ENCODE results near the gene KMT5B.
A peak's percentile ranks its signal among the peaks of the same experiment; 100 is the strongest.

Gene KMT5B

DNA sequence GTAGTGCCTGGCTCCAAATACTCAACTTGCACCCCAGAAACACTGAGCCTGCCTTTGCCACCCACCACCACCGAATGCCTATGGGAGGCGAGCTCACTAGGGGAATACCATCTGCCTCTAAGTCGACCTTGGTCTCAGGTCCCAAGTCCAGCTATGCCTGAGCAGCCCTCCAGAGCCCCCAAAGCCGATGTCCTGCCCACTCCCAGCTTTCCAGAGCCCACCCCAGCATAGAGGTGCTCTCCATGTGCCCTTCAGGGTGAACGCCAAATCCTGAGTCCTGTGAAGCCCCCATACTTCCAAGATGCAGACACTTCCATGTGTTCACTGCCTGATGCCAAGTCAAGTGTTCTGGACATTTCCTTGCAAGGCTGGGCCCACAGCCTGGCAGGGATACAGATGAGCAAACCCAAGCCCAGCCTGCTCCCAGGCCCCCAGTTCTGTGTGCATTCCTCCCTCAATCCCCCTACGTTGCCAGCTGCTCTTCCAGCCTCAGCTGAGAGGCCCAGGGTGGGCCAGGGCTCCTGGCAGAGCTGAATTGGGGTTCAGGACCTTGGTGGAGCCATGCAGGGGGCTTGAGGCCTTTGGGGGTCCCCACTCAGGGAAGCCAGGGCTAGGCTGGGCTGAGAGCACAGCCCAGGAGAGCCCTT lies 2.6 kb upstream of the KMT5B start:
- DNase-seq: no peak

DNA sequence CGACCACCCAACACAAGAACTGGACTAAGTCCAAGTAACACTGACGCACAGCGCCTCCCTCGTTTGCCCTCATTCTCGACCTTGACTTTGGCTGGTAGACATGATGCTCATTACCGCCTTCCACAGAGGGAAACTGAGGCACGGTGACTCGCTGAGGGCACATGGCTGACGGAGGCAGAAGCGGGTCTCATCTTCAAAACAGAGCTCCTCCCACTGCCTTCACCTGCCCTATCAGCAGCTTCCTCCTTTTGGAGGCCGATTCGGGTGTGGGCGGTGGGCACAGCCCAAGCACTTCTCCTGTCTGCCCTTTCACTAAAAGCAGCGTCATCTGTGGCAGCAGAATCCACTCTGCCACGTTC lies 2.0 kb upstream of the KMT5B start:
- no peak for DNase-seq

DNA sequence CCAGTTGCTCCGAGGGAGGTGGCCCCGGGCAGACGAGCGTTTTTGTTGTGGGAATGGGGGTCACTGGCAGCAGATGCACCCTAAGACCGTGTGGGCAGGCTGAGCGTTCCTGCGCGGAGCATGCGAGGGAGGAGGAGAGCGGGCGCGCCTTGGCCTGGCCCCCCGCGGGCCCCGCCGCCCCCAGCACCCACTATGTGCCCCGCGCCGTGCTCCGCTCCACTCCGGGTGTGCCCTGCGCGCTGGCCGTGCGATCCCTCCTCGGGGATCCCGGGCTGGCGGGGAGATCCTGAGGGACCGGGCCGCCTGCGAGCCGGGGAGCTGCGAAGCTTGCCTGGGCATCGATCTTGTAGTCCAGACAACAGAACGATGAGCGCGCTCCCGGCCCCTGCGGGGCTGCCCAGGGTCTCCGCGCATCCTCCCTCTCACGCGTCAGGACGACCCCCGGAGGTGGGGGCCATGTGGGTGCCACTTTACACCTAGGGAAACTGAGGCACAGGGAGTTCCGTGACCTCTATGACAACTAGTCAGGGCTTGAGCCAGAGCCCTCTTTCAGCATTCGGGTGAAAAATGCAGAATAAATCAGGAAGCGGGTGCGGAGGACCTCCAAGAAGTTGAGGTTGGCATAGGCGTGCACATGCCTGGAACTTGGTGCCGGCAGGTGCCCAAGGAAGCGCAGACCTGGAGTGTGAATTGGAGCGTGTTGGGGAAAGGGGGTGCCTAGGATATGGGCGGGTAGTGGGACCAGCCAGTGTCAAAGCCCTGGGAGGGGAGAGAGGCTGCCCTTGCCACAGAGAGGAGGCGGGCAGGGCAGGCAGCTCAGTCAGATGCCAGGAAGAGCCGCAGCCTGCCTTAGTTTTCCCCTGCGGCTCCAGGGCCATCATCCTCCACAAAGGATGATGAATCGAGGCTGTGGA lies 1.3 kb upstream of the KMT5B start:
- DNase-seq: no peak

DNA sequence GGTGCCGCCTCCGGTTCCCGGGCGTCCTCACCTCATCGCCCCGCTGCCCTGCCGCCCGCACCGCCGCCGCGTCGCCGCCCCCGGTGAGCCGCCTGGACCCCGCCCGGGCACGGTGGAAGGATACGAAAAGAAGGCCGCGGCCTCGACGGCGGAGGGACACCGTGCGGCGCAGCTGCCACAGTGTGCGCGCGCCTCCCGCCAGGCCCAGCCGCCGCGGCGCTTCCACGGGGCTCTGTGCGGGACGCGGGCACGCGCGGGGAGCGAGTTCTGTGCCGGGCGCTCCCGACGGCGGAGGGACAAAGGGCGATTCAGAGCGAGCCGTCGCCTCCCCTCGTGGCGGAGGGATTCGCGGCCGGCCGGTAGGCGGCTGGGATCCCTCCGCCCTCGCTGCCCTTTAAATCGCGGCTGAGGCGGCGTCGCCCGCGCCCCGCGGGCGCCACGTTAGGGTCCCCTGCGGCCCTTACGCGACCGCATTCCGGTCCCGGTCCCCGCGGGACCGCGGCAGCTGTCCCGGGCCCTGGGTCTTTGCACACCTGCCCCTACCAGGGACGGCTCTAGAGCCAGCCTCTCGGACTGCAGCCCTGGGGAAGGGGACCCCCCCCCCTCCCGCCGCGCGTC lies 568 bp upstream of the KMT5B start:
- DNase-seq: peak; percentile 84 to 91

DNA sequence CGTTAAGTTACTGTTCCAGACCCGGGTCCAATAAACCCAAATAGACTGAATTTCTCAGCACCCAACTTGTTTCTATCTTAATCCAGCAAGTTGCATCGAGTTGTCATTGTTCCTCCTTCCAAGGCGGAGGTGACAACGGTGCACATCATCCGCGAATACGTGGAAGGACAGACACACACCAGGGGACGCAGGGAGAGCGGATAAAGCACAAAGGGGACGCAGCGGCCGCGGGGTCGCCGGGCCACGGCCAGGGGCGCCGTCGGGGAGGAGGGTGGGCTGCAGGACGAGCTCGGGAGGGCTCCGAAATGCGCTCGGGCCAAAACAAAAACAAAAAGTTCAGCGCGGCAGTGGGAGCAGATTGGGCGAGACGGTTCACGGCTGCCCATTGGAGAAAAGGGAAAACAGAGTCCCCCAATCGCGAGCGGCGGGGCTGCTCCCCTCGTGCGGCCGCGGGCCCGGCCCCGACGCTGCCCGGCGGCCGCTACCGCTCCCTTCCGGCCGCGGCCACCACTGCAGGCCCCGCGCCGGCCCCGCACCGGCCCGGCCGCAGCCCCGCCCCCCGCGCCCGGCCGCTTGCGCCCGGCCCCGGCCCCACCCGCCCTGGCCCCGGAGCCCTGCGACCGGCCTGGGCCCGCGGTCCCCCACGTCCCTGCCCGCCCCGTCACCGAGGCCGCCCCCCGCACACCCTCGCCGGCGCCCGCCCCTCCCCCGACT lies 518 bp downstream of the KMT5B start:
- DNase-seq: peak; percentile 63 to 64

DNA sequence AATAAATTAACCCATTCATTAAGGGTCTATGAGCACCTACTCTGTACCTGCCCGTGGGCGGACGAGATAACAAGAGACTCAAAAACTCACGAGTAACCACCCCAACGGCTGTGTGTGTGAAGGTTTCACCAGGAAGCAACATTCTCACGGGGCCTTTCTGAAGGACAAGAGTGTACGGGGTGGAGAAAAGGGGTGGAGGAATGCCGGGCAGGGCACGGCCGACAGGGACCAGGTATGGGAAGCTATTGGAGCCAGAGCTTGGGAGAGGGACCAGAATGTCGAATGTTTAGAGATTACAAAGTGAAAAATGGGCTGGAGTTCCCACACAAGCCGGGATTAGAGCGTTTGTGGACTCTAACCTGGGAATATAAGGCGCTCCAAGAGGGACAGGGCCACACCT lies 1.6 kb downstream of the KMT5B start:
- peak in 1 of 2 experiments; percentile 8 for DNase-seq

DNA sequence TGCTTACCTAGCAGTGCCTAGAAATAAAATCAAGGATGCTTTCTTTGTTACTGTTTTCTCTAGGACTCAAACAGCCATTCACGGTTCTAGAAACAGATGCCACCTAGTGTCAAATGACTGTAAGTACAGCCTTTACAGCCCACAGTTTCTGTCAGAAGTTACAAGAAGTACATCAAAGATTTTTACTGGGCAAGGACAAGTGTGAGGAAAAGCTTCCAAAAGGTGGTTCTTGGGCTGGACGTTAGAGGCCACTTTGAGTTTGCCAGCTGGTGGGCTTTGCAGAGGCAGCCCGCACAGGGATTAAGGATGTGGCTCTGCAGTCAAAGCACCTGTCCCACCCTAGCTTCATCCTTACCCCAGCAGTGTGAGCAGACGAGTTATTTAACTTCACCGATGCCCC lies 6.9 kb downstream of the KMT5B start:
- DNase-seq: peak; percentile 58 to 64

DNA sequence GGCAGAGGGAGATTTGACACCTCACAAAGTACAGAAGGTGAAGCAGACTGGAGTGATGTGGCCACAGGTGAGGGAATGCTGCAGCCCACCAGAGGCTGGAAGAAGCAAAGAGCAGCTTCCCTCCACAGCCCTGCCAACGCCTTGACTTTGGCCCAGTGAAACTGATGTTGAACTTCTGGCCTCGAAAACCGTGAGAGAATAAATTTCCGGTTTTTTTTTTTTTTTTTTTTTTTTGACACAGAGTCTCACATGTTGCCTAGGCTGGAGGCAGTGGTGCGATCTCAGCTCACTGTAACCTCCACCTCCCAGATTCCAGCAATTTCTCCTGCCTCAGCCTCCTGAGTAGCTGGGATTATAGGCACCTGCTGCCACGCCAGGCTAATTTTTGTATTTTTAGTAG lies 8.7 kb downstream of the KMT5B start:
- DNase-seq: no peak

DNA sequence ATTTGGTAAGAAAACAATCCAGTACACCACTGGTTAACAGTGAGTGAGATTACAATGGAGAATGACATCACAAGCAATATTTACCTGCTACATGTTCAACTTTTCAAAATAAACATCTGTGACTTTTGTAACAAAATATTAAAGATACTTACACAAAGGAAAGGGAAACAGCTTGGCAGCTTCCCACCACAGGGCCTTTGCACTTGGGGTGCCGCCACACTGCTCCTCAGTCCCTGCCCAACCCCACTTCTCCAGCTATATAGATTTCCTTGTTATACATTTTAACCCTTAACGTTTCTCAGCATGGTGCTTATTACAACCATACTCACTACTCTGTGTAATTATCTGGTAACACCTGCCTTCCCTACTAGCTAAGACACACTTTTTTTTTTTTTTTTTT lies 10.9 kb downstream of the KMT5B start:
- no peak for DNase-seq

DNA sequence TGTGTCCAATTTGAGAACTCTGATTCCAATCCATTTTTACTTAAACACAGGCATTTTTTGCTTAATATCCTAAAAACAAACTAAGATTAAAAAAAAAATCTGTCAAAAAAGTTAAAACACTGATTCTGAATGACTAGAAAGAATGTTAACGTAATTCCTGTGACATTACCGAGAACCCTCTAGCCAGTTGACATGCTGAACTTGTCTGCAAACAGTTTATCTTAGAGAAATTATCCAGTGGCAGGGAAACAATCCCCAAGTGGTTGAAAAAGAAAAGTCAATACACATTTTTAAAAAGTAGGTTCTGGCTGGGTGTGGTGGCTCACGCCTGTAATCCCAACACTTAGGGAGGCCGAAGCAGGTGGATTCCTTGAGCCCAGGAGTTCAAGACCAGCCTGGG lies 11.6 kb downstream of the KMT5B start:
- no peak for DNase-seq

DNA sequence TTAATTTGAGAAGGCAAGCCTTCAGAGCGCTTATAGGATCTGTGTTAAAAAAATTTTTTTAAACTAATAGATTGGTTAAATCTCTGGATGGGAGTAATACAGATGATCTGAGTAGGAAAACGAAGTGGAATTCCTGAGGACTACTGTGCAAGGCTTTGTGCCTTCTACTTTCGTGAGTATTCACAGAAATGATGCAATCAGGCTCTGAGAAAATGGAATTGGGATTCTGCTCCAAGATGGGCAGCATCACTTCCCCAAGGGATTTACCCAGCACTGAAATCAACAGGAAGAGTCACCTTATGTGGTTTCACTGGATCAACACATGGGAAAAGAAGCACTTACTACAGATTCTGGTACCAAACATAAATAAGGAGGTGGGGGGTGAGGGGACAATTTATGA lies 12.5 kb downstream of the KMT5B start:
- no peak for DNase-seq

DNA sequence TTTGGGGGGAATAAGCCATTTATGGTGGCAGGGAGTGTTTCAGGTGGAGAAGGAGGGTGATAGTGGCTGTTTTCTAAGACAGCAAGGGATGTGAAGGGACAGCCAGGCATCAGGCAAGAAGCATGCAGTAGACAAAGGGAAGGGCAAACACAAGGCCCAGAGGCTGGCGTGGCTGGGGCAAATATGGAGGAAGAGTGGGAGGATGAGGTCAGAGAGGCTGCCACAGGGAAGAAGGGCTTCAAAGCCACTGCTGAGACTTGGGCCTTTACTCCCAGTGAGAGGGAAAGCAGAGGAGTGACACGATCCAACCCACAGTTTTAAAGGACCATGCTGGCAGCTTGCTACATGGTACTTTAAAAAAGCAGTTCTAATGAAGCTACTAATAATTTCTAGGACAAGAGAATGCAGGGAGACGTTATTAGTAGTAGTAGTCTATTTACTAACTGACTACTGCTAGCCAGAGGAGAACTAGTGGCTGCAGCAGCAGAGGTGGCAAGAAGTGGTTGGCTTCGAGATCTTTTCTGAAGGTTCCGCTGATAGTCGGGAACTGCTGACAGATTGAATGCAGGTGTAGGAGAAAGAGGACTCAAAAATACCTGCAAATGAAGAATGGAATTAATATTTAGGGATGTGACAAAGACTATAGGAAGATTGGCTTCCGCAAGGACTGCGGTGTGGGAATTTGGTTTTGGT lies 13.7 kb downstream of the KMT5B start:
- no peak for DNase-seq

DNA sequence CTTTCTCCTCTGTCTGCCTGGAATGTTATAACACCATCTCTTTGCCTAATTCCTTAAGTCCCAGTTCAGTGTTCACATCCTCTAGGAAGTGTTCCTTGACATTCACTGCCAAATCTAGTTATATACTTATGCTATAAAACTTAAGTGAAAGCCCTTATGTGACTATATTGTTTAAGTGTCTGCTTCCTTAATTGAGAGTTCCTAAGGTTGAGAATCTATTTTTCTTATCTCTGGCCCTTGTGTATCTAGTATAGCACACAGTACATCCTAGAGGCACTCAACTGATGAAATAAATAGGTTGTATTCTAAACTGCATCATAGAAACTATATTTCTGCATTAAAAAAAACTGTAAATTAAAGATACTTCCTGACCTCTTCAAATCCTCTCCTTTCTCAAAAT lies 16.9 kb downstream of the KMT5B start:
- no peak for DNase-seq

DNA sequence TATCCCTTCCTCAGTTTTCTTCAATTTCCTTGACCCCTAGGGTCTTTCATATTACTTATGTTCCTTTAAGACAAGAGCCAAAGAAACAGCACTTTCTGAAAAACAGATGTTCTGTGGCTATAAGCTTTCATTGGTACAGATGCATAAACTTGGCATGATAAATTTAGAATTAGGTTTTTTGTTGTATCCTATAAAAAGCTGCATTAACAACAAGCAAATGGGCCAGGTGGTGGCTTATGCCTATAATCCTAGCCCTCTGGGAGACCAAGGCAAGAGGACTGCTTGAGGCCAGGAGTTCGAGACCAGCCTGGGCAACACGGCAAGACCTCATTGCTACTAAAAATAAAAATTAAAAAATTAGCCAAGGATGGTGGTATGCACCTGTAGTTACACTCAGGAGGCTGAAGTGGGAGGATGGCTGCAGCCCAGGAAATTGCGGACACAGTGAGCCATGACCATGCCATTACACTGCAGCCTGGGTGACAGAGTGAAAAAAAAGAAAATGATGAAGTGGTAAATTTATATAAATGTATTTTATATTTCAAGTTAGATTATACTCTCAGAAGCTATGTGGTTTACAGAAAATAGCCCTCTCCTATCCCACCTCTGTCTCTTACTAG lies 18.3 kb downstream of the KMT5B start:
- DNase-seq: no peak

DNA sequence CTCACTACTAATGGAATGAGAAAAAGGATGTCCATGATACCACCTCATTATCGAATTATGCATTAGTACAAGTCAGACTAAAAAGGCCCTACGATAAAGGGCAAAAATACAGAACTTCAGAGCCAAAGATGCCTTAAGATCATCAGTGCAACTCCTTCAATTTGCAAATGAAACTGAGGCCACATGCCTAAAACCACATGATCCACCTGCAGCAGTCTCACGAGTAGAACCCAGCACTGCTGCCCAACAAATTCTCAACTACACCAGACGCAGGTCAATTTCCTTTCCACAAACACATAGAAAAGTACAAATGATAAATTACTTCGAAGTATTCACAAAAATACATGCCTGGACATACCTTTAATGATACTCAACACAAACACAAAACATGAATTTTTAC lies 20.1 kb downstream of the KMT5B start:
- no peak for DNase-seq

DNA sequence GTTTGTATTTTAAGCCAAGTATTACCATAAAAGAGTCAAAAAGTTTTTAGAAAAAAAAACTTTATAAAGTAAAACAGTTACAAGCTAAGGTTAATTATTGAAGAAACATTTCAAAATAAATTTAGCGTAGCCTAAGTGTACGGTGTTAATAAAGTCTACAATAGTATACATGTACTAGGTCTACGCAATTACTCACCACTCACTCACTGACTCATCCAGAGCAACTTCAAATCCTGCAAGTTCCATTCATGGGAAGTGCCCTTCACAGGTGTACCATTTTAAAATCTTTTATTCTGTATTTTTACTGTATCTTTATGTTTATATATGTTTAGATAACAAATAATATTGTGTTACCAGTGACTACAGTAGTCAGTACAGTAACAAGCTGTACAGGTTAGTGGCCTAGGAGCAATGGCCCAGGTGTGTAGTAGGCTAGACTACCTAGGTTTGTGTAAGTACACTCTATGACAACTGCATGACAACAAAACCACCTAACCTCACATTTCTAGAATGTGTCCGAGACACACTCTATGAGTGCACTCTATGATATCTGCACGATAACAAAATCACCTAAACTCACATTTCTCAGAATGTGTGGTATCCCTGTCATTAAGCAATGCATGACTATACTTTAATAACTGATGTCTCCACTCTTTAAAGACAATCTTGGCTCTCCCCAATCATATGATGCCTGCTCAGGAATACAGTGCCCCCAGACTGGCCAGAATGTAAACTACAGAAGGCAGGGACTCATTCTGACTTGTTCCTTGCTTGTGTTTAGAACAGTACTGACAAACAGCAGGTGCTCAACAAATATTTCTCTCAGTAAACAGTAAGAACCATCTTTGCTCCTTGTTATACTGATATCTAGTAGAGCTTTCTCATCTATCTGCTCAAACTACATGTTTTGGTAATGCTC lies 21.2 kb downstream of the KMT5B start:
- no peak for DNase-seq

DNA sequence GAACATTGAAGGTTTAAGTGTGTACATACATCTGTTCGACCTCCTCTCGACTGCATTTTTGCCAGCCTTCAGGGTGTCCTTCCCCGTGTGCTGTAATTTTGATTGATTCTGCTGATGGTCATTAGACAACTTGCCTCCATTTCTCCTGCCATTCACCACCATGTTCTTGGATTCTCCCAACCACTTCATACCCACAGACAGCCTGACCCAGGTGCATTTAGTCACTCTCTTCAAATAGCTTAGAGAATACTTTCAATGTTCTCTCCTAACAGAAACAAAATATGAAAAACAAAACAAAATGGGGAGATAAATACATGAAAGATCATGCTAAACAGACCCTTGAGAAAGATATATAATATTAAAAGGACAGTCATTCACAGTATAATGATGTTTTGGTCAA lies 23.2 kb downstream of the KMT5B start:
- no peak for DNase-seq

DNA sequence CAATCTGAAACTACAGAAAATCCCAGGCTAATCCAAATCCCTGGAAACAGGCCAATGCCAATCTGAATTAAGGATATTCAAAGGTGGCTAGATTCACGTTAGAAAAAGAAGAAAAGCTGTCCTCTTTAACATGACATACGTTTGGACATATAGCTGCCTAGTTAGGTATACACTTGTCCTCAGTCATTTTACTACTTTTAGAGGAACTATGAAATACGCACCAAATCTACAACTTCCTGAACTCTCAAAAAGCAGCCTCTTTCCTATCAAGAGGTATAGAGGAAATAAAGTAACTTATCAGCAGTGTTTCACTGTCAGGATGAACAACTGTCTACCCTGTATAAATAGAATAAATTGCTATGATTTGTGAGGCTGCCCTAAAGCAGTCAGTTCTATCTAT lies 24.0 kb downstream of the KMT5B start:
- DNase-seq: no peak

DNA sequence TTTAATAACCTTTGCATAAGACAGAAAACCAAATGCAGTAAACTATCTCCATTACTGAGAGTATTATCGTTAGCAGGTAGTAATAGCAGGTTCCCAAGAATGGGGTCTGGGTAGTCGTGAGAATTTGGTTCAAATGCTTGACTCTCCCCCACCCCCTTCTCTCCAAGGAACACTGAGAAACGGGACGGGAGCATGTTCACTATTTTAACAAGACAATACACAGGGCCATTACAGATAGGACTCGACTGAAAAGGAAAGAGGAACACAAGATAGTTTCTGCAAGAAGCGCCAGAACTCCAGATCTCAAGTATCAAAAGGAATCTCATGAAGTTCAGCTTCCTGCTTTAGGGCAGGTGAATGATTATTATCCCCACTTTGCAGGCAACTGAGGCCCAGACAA lies 27.0 kb downstream of the KMT5B start:
- no peak for DNase-seq

DNA sequence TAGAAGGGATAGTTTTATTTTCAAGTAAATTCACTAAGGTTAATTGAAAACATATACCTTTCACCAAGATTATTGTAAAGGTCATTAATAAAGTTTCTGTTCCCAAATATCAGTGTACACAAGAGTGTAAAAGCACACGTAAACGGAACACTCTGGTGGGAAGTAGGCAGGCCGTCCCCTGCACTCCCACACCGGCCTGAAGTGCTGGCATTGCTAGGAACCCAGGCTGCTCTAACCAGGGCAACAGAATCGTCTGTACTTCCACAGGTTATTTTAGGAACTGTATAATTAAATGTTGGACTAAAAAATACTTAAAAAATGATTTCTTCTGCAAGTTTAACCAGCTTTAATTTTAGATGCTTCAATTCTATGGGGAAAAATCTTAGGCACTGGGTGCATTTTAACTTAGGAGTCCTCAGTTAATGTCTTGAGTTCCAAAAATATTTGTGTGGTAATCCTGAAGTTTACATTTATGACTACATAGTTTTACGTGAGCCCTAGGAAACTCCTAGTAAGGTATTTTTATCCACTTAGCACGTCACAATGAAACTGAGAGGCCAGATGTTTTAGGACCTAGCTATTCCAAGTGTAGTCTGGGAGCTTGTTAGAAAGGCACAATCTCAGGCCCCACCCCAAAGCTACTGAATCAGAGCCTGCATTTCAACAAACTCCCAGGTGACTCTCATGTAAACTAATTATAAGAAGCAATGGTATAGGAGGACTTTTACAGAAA lies 31.2 kb downstream of the KMT5B start:
- no peak for DNase-seq

DNA sequence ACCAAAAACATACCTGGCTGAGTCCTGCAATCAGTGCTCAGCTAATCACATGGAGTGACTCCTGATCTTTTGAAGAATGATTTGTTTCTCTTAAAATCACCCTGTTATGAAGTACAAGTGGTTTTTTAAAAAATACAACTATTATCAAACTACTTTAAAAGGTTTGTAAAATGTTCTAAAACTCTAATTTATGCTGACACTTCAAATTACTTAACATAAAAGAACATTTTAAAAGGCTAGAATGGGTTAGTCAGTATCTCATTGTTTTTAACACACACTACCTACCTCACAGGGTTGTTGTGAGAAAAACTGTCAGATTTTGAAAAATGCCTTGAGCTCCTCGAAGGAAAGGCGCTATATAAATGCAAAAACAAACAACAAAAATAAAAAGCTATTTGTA lies 33.2 kb downstream of the KMT5B start:
- DNase-seq: no peak
